Panc1 (cell line): ENCODE measurements around the gene NUMB. TPM values are rescaled to one million over a fixed set of nuclear protein-coding genes. Genes with fewer than 3 reads are reported as not detected.
A peak's percentile ranks its signal among the peaks of the same experiment; 100 is the strongest.

Experiments used
- ATAC-seq: fragments of 200-7000 bp; cut with Tn5 transposase; 2 replicates; pipeline ENCODE4 v1.9.1; 2020; ENCODE audit warnings: mild to moderate bottlenecking, moderate library complexity
- BruUV-seq: library from RNA; stranded (reverse); fragments of 400-500 nt; replicated peaks from 2 replicates; lab custom pipeline; 2021; lab: Mats Ljungman, UMichigan
- CTCF ChIA-PET: fragments of 300-600 bp; sonication (Branson Sonifier 250); formaldehyde crosslinking; loops from one replicate; lab custom pipeline; 2022; ENCODE audit warnings: antibody characterized with exemption; lab: Charles Lee
- POLR2A ChIA-PET: fragments of 300-600 bp; sonication (Branson Sonifier 250); formaldehyde crosslinking; loops from one replicate; lab custom pipeline; 2022; ENCODE audit warnings: antibody characterized with exemption; lab: Charles Lee
- DNase-seq: peaks from one replicate; pipeline ENCODE4 v3.0.0-alpha.2; 2010; ENCODE audit warnings: low read depth, low spot score
- H3K27ac ChIP-seq: 2 replicates; pipeline ENCODE4 v1.5.1; 2011; ENCODE audit warnings: mild to moderate bottlenecking, low read length, inconsistent platforms
- H3K27me3 ChIP-seq: fragments of 200-500 bp; sonication (Bioruptor generic); 2 replicates; pipeline ENCODE4 v1.6.0; 2014; ENCODE audit warnings: low read length, inconsistent platforms; ENCODE audit not compliant: control insufficient read depth, insufficient read depth
- H3K36me3 ChIP-seq: fragments of 200-500 bp; sonication (Bioruptor generic); 2 replicates; pipeline ENCODE4 v1.5.1; 2014; ENCODE audit warnings: inconsistent platforms, mild to moderate bottlenecking, low read length, moderate library complexity; ENCODE audit not compliant: control insufficient read depth, insufficient read depth
- H3K4me1 ChIP-seq: 2 replicates; pipeline ENCODE4 v1.5.1; 2011; ENCODE audit warnings: inconsistent platforms, mild to moderate bottlenecking, low read length, moderate library complexity; ENCODE audit not compliant: control insufficient read depth, insufficient read depth
- H3K4me3 ChIP-seq, 2 experiments: 2 replicates each; pipeline ENCODE4 v1.5.1; 2011 to 2012; ENCODE audit warnings: low read depth in 2 of 2, low read length in 2 of 2, mild to moderate bottlenecking in 2 of 2, inconsistent platforms in 1 of 2, moderate library complexity in 1 of 2
- H3K9me3 ChIP-seq: fragments of 200-500 bp; sonication (Bioruptor generic); 2 replicates; pipeline ENCODE4 v1.5.1; 2014; ENCODE audit warnings: low read depth, mild to moderate bottlenecking, inconsistent platforms, low read length, moderate library complexity; ENCODE audit not compliant: control insufficient read depth, insufficient read depth
- POLR2AphosphoS5 ChIP-seq: IDR thresholded peaks from 2 replicates; pipeline ENCODE4 v1.6.1; 2012; ENCODE audit warnings: mild to moderate bottlenecking, low read depth, low read length, moderate library complexity
- SIN3A ChIP-seq: IDR thresholded peaks from 2 replicates; pipeline ENCODE4 v1.6.1; 2012; ENCODE audit warnings: low read depth, mild to moderate bottlenecking, low read length, moderate library complexity, borderline replicate concordance; ENCODE audit not compliant: insufficient read depth
- TCF7L2 ChIP-seq: IDR thresholded peaks from 2 replicates; pipeline ENCODE4 v1.6.1; 2011; ENCODE audit warnings: mild to moderate bottlenecking, low read depth, low read length, inconsistent platforms
- in situ Hi-C: cut with HindIII; loops from 2 replicates; pipeline ENCODE4 v1.10.0; 2016; ENCODE audit warnings: low sequenced_read_pairs, low pct_unique_long_range_greater_than_20kb
- intact Hi-C: fragments of 100-400 bp; cut with micrococcal nuclease; formaldehyde crosslinking; loops from one replicate; pipeline ENCODE4 v1.10.0; 2022; ENCODE audit not compliant: unreplicated experiment
- total RNA-seq: library from RNA; stranded (reverse); gene quantifications from one replicate; pipeline ENCODE4 v1.2.1, GENCODE V29; 2021; ENCODE audit not compliant: unreplicated experiment

The NUMB gene
- total RNA-seq, 1 experiment from 2014 or later: 51.5 TPM

GRCh38 chr14:73225496-73225895 is 232.8 kb downstream of the NUMB start:
- Histone ChIP-seq H3K36me3 (no peaks in the 10 kb centered on the region), H3K4me1 (peaks cover 18% of the 10 kb centered on the region), H3K9me3 (no peaks in the 10 kb centered on the region), H3K4me3 (no peak overlapping the region), H3K27me3 (no peaks in the 10 kb centered on the region), H3K27ac (peak overlapping the region; percentile 54; the same call in 1 of the 2 replicates)
- BruUV-seq: no TSS peak
- ATAC-seq: no peak
- POLR2A ChIA-PET: interaction anchor here (0.6 kb wide), 1 partner anchor 124 kb away, joined by 3 read pairs; no protein-coding TSS in a partner anchor
- DNase-seq: no peak
- intact Hi-C loops: no loop called here
- no peak for TF ChIP-seq SIN3A
- no peak for TF ChIP-seq POLR2AphosphoS5
- no peak for TF ChIP-seq TCF7L2
- in situ Hi-C loops: no loop called here
- CTCF ChIA-PET: no interaction called here

Other genes with a start within 250 kb of the NUMB start
- gene PAPLN, start 221.0 kb downstream of the NUMB start, total RNA-seq: 22.2 TPM
- gene RIOX1, start 32.4 kb upstream of the NUMB start, total RNA-seq: 16.7 TPM
- gene ACOT1, start 78.6 kb upstream of the NUMB start, total RNA-seq: 6.4 TPM
- not detected for gene HEATR4, start 100.4 kb upstream of the NUMB start, total RNA-seq
- 24.9 TPM for gene ACOT2, start 110.7 kb upstream of the NUMB start, total RNA-seq
- gene ACOT4, start 133.3 kb upstream of the NUMB start, total RNA-seq: 2.7 TPM
- not detected for gene ACOT6, start 154.0 kb upstream of the NUMB start, total RNA-seq
- 15.2 TPM for gene DNAL1, start 186.4 kb upstream of the NUMB start, total RNA-seq